ENCODE measurements around the gene ADRB2.

DNA sequence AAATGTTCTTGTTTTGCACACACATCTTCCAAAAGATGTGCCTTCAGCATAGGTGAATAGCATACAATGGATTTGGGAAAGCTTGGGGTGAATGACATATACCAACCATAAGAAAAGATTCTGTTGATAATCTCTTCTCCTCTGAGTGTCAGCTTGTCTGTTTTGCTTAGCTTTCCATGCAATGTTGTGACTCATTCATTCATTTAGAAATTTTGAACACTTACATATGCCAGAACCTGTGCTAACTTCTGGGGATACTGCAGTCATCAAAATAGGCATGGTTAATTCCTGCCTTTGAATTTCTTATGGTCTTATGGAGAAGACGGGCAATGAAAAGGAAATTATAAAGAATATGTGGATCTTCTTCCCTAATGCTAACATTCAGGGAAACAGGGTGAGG is 14.1 kb downstream of the ADRB2 start:
- TF ChIP-seq, protein P1, sequence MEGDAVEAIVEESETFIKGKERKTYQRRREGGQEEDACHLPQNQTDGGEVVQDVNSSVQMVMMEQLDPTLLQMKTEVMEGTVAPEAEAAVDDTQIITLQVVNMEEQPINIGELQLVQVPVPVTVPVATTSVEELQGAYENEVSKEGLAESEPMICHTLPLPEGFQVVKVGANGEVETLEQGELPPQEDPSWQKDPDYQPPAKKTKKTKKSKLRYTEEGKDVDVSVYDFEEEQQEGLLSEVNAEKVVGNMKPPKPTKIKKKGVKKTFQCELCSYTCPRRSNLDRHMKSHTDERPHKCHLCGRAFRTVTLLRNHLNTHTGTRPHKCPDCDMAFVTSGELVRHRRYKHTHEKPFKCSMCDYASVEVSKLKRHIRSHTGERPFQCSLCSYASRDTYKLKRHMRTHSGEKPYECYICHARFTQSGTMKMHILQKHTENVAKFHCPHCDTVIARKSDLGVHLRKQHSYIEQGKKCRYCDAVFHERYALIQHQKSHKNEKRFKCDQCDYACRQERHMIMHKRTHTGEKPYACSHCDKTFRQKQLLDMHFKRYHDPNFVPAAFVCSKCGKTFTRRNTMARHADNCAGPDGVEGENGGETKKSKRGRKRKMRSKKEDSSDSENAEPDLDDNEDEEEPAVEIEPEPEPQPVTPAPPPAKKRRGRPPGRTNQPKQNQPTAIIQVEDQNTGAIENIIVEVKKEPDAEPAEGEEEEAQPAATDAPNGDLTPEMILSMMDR (IDR thresholded peaks at IDR 0.05), result no peak
- TF ChIP-seq, protein P2, sequence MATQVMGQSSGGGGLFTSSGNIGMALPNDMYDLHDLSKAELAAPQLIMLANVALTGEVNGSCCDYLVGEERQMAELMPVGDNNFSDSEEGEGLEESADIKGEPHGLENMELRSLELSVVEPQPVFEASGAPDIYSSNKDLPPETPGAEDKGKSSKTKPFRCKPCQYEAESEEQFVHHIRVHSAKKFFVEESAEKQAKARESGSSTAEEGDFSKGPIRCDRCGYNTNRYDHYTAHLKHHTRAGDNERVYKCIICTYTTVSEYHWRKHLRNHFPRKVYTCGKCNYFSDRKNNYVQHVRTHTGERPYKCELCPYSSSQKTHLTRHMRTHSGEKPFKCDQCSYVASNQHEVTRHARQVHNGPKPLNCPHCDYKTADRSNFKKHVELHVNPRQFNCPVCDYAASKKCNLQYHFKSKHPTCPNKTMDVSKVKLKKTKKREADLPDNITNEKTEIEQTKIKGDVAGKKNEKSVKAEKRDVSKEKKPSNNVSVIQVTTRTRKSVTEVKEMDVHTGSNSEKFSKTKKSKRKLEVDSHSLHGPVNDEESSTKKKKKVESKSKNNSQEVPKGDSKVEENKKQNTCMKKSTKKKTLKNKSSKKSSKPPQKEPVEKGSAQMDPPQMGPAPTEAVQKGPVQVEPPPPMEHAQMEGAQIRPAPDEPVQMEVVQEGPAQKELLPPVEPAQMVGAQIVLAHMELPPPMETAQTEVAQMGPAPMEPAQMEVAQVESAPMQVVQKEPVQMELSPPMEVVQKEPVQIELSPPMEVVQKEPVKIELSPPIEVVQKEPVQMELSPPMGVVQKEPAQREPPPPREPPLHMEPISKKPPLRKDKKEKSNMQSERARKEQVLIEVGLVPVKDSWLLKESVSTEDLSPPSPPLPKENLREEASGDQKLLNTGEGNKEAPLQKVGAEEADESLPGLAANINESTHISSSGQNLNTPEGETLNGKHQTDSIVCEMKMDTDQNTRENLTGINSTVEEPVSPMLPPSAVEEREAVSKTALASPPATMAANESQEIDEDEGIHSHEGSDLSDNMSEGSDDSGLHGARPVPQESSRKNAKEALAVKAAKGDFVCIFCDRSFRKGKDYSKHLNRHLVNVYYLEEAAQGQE (IDR thresholded peaks at IDR 0.05; ENCODE audit: insufficient read depth in 1 of 2, low read depth in 2 of 2, low read length in 1 of 2), result no peak
- TF ChIP-seq POLR2AphosphoS5 (IDR thresholded peaks at IDR 0.05; ENCODE audit: low read depth, low read length), result no peak

Measured in Panc1 (cell line).